Loucy (cell line): Measurements from ENCODE around the gene MTMR3.
"Not testable (repeated sequence)": the region's sequence is repeated elsewhere in the genome, so short reads cannot be mapped to it uniquely, and the experiment has no call there.

Source experiments
- H2AFZ ChIP-seq: fragments of 200-600 bp; sonication (generic); 2 replicates; pipeline ENCODE4 v1.6.0; 2016; ENCODE audit warnings: antibody characterized with exemption, mild to moderate bottlenecking, low read length, moderate library complexity
- H3F3A ChIP-seq: fragments of 200-600 bp; 2 replicates; pipeline ENCODE4 v1.6.0; 2016; ENCODE audit warnings: antibody characterized with exemption, low read depth, mild to moderate bottlenecking
- H3K27me3 ChIP-seq: fragments of 200-600 bp; sonication (generic); 2 replicates; pipeline ENCODE4 v1.6.1; 2014; ENCODE audit warnings: low read length, mild to moderate bottlenecking; ENCODE audit not compliant: insufficient read depth, poor library complexity, severe bottlenecking
- H3K36me3 ChIP-seq: fragments of 200-600 bp; sonication (generic); 2 replicates; pipeline ENCODE4 v1.6.1; 2016; ENCODE audit warnings: low read length; ENCODE audit not compliant: insufficient read depth
- H3K4me1 ChIP-seq: fragments of 200-600 bp; sonication (generic); 2 replicates; pipeline ENCODE4 v1.5.1; 2014; ENCODE audit warnings: low read length, mild to moderate bottlenecking; ENCODE audit not compliant: insufficient read depth, poor library complexity, severe bottlenecking
- H3K4me2 ChIP-seq: fragments of 200-600 bp; sonication (generic); 2 replicates; pipeline ENCODE4 v1.6.0; 2014; ENCODE audit warnings: antibody characterized with exemption, low read length, low read depth, mild to moderate bottlenecking; ENCODE audit not compliant: poor library complexity, severe bottlenecking
- H3K4me3 ChIP-seq: fragments of 200-600 bp; sonication (generic); 2 replicates; pipeline ENCODE4 v1.5.1; 2014; ENCODE audit warnings: low read length, mild to moderate bottlenecking, mixed read lengths; ENCODE audit not compliant: poor library complexity, severe bottlenecking
- H3K79me2 ChIP-seq: fragments of 200-600 bp; sonication (generic); 2 replicates; pipeline ENCODE4 v1.6.1; 2014; ENCODE audit warnings: low read length; ENCODE audit not compliant: insufficient read depth
- H3K9ac ChIP-seq: fragments of 200-600 bp; sonication (generic); 2 replicates; pipeline ENCODE4 v1.6.0; 2014; ENCODE audit warnings: mild to moderate bottlenecking, low read depth, low read length, moderate library complexity; ENCODE audit not compliant: poor library complexity, severe bottlenecking
- H3K9me2 ChIP-seq: fragments of 200-600 bp; sonication (generic); replicated peaks from 2 replicates; pipeline ENCODE4 v1.6.1; 2016; ENCODE audit warnings: low read depth, low read length, mixed read lengths
- H3K9me3 ChIP-seq: fragments of 200-600 bp; sonication (generic); 2 replicates; pipeline ENCODE4 v1.6.1; 2014; ENCODE audit warnings: mild to moderate bottlenecking, antibody characterized with exemption, low read length, low read depth; ENCODE audit not compliant: insufficient read depth
- H4K20me1 ChIP-seq: fragments of 200-600 bp; sonication (generic); 2 replicates; pipeline ENCODE4 v1.6.0; 2014; ENCODE audit warnings: antibody characterized with exemption, low read length, mild to moderate bottlenecking; ENCODE audit not compliant: insufficient read depth, poor library complexity, severe bottlenecking
- CTCF ChIP-seq: fragments of 200-600 bp; sonication (generic); conservative IDR thresholded peaks from 2 replicates; pipeline ENCODE4 v1.5.1; 2014; ENCODE audit warnings: mild to moderate bottlenecking, antibody characterized with exemption, low read length
- EZH2phosphoT487 ChIP-seq: fragments of 200-600 bp; IDR thresholded peaks from 2 replicates; pipeline ENCODE4 v1.6.1; 2018; ENCODE audit warnings: antibody characterized with exemption, mild to moderate bottlenecking, moderate library complexity, borderline replicate concordance

MTMR3 gene

GRCh38 chr22:29973269-29973668 lies 90.3 kb downstream of the MTMR3 start:
- Histone ChIP-seq H3K9ac (no peak overlapping the region), H3K4me3 (no peak overlapping the region), H3K79me2 (0 out of 2 replicates have a peak, but pooled peaks cover 4% of the 10 kb centered on the region), H3K36me3 (peaks cover 15% of the 10 kb centered on the region; the same call in 1 of the 2 replicates), H3K4me2 (no peak overlapping the region), H3K27me3 (no peaks in the 10 kb centered on the region), H3K9me3 (no peaks in the 10 kb centered on the region), H4K20me1 (peaks cover 5% of the 10 kb centered on the region), H3F3A (no peaks in the 10 kb centered on the region), H2AFZ (no peak overlapping the region), H3K9me2 (no peaks in the 10 kb centered on the region), H3K4me1 (no peaks in the 10 kb centered on the region)
- TF ChIP-seq CTCF: no peak
- TF ChIP-seq EZH2phosphoT487: no peak

- not testable (repeated sequence) for H3K27me3 ChIP-seq, H3K9ac ChIP-seq, H4K20me1 ChIP-seq, H3K79me2 ChIP-seq, H3K9me2 ChIP-seq, H2AFZ ChIP-seq, H3K4me2 ChIP-seq, H3K9me3 ChIP-seq, H3K4me3 ChIP-seq, H3K4me1 ChIP-seq, H3F3A ChIP-seq
- H3K36me3 ChIP-seq: peaks cover 17% of the 10 kb centered on the region; the same call in 1 of the 2 replicates
Observed at GRCh38 chr22:29973680-29974079, 90.7 kb downstream of the MTMR3 start.

GRCh38 chr22:29975494-29975893 lies 92.5 kb downstream of the MTMR3 start:
- Histone ChIP-seq H3K79me2 (no peaks in the 10 kb centered on the region), H3K9me3 (no peaks in the 10 kb centered on the region), H3K36me3 (peaks cover 34% of the 10 kb centered on the region), H3K4me3 (no peak overlapping the region), H3K4me2 (no peak overlapping the region), H3K27me3 (no peaks in the 10 kb centered on the region), H3K9me2 (no peaks in the 10 kb centered on the region), H3F3A (no peaks in the 10 kb centered on the region), H2AFZ (no peak overlapping the region), H3K4me1 (no peaks in the 10 kb centered on the region), H4K20me1 (no peaks in the 10 kb centered on the region), H3K9ac (no peak overlapping the region)
- TF ChIP-seq EZH2phosphoT487 (no peak), CTCF (no peak)

DNA sequence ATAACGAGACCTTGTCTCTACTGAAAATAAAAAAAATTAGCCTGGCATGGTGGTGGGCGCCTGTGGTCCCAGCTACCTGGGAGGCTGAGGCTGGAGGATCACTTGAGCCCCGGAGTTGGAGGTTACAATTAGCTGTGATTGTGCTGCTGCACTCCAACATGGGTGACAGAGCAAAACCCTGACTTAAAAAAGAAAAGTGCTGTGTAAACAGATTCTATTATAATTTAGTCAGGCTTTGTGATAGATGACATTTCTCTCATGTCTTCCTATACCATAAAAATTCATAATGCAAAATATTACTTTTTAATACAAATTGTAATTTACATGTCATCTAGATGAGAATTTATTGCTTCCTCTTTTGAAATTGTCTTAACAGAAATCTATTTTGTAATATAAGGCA lies 94.1 kb downstream of the MTMR3 start:
- H2AFZ ChIP-seq: no peak overlapping the region
- H3K36me3 ChIP-seq: peaks cover 34% of the 10 kb centered on the region
- no peaks in the 10 kb centered on the region for H3K9me2 ChIP-seq
- no peaks in the 10 kb centered on the region for H3K4me1 ChIP-seq
- H4K20me1 ChIP-seq: no peaks in the 10 kb centered on the region
- no peaks in the 10 kb centered on the region for H3K79me2 ChIP-seq
- H3K4me2 ChIP-seq: no peak overlapping the region
- no peaks in the 10 kb centered on the region for H3K9me3 ChIP-seq
- no peaks in the 10 kb centered on the region for H3K27me3 ChIP-seq
- H3K9ac ChIP-seq: no peak overlapping the region
- H3K4me3 ChIP-seq: no peak overlapping the region
- no peaks in the 10 kb centered on the region for H3F3A ChIP-seq
- TF ChIP-seq EZH2phosphoT487 (no peak), CTCF (no peak)
